ENCODE results near the gene SCFD2. TPM values are rescaled to one million over a fixed set of nuclear protein-coding genes. Genes with fewer than 3 reads are reported as not detected.

The SCFD2 gene
- total and polyA plus RNA-seq, 5 donors from 2014 or later, result 15.0 to 23.9 (median 16.3) TPM

DNA sequence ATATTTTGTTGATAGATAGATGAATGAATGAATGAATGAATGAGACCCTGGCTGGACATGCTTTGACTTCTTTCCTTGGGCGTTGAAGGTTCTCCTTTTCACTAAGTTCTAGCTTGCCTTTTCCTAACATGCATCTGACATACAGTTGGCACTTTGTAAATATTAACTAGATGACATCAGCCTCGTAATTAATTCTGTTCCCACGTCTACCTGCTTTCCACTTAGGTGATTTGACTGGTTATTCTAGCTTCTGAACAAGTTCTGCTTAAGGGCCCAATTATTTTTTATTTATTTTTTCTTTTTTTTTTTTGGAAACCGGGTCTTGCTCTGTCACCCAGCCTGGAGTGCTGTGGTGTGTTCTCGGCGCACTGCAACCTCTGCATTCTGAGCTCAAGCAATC lies 517.6 kb downstream of the SCFD2 start:
- H3K27me3 Mint-ChIP-seq, result no peaks in the 10 kb centered on the region
- H3K9me3 ChIP-seq (ENCODE audit: control insufficient read depth in 2 of 2, low read length in 2 of 2), result no peaks in the 10 kb centered on the region
- H3K27ac Mint-ChIP-seq, result no peak overlapping the region
- no peaks in the 10 kb centered on the region for H3K4me1 Mint-ChIP-seq
- H3K27me3 ChIP-seq (ENCODE audit: control insufficient read depth, insufficient read depth, low read length), result no peaks in the 10 kb centered on the region
- no peak overlapping the region for H3K4me3 ChIP-seq (ENCODE audit: low read depth, low read length)
- DNase-seq (no peak), ATAC-seq (ENCODE audit: low read depth in 2 of 2) (no peak)
- H3K27ac ChIP-seq (ENCODE audit: insufficient read depth, low read length, poor library complexity, severe bottlenecking), result no peak overlapping the region
- H3K4me1 ChIP-seq (ENCODE audit: control insufficient read depth, insufficient read depth, low read length, poor library complexity, severe bottlenecking), result no peaks in the 10 kb centered on the region
- no peaks in the 10 kb centered on the region for H3K36me3 Mint-ChIP-seq
- no peaks in the 10 kb centered on the region for H3K9me3 Mint-ChIP-seq
- no peak overlapping the region for H3K4me3 Mint-ChIP-seq
- no peaks in the 10 kb centered on the region for H3K36me3 ChIP-seq (ENCODE audit: control insufficient read depth, insufficient read depth, low read length)

DNA sequence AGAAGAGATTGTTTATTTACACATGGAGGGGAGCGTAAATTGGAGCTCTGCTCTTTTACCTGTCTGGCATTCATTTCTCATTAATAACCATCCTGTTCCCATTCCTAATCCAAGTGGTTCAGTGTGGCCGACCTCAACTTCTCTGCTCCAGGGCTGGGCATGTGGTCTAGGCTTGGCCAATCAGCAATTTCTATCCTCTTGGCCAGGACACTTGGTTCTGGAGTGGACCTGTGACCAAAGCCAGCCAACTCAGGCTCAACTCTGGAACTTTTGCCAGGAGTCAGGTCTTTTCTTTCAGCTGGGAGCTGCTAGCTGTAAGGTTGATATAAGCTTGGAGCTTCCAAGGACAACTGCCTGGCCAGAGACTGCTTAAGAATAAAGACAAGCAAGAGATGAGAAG lies 519.4 kb downstream of the SCFD2 start:
- Mint-ChIP-seq H3K4me1 (no peaks in the 10 kb centered on the region), H3K27me3 (no peaks in the 10 kb centered on the region)
- ATAC-seq (ENCODE audit: low read depth in 2 of 2), result no peak

GRCh38 chr4:52844596-52844995 lies 521.3 kb downstream of the SCFD2 start:
- no peak overlapping the region for H3K4me3 ChIP-seq (ENCODE audit: low read depth, low read length)
- H3K4me1 Mint-ChIP-seq, result no peaks in the 10 kb centered on the region
- H3K4me1 ChIP-seq (ENCODE audit: control insufficient read depth, insufficient read depth, low read length, poor library complexity, severe bottlenecking), result no peaks in the 10 kb centered on the region
- H3K27me3 ChIP-seq (ENCODE audit: control insufficient read depth, insufficient read depth, low read length), result no peaks in the 10 kb centered on the region
- no peak overlapping the region for H3K27ac ChIP-seq (ENCODE audit: insufficient read depth, low read length, poor library complexity, severe bottlenecking)
- DNase-seq, result no peak
- H3K9me3 Mint-ChIP-seq, result no peaks in the 10 kb centered on the region
- H3K9me3 ChIP-seq (ENCODE audit: control insufficient read depth in 2 of 2, low read length in 2 of 2), result no peaks in the 10 kb centered on the region
- no peaks in the 10 kb centered on the region for H3K27me3 Mint-ChIP-seq
- no peak overlapping the region for H3K4me3 Mint-ChIP-seq
- no peaks in the 10 kb centered on the region for H3K36me3 Mint-ChIP-seq
- ATAC-seq (ENCODE audit: low read depth in 2 of 2), result no peak
- no peak overlapping the region for H3K27ac Mint-ChIP-seq
- H3K36me3 ChIP-seq (ENCODE audit: control insufficient read depth, insufficient read depth, low read length), result no peaks in the 10 kb centered on the region

More for the DNA sequence above, 519.4 kb downstream of the SCFD2 start:
- no peaks in the 10 kb centered on the region for H3K9me3 Mint-ChIP-seq
- no peak for DNase-seq
- Histone ChIP-seq H3K4me1 (ENCODE audit: control insufficient read depth, insufficient read depth, low read length, poor library complexity, severe bottlenecking) (no peaks in the 10 kb centered on the region), H3K4me3 (ENCODE audit: low read depth, low read length) (no peak overlapping the region), H3K9me3 (ENCODE audit: control insufficient read depth in 2 of 2, low read length in 2 of 2) (no peaks in the 10 kb centered on the region), H3K27me3 (ENCODE audit: control insufficient read depth, insufficient read depth, low read length) (no peaks in the 10 kb centered on the region), H3K36me3 (ENCODE audit: control insufficient read depth, insufficient read depth, low read length) (no peaks in the 10 kb centered on the region), H3K27ac (ENCODE audit: insufficient read depth, low read length, poor library complexity, severe bottlenecking) (no peak overlapping the region)
- H3K36me3 Mint-ChIP-seq, result no peaks in the 10 kb centered on the region
- H3K27ac Mint-ChIP-seq, result no peak overlapping the region
- no peak overlapping the region for H3K4me3 Mint-ChIP-seq

- Mint-ChIP-seq H3K36me3 (no peaks in the 10 kb centered on the region), H3K4me1 (no peaks in the 10 kb centered on the region), H3K4me3 (no peak overlapping the region), H3K9me3 (no peaks in the 10 kb centered on the region), H3K27me3 (no peaks in the 10 kb centered on the region), H3K27ac (no peak overlapping the region)
- H3K27ac ChIP-seq (ENCODE audit: insufficient read depth, low read length, poor library complexity, severe bottlenecking), result no peak overlapping the region
- no peaks in the 10 kb centered on the region for H3K9me3 ChIP-seq (ENCODE audit: control insufficient read depth in 2 of 2, low read length in 2 of 2)
- H3K4me3 ChIP-seq (ENCODE audit: low read depth, low read length), result no peak overlapping the region
- no peak for ATAC-seq (ENCODE audit: low read depth in 2 of 2)
- no peaks in the 10 kb centered on the region for H3K4me1 ChIP-seq (ENCODE audit: control insufficient read depth, insufficient read depth, low read length, poor library complexity, severe bottlenecking)
- no peaks in the 10 kb centered on the region for H3K36me3 ChIP-seq (ENCODE audit: control insufficient read depth, insufficient read depth, low read length)
- H3K27me3 ChIP-seq (ENCODE audit: control insufficient read depth, insufficient read depth, low read length), result no peaks in the 10 kb centered on the region
- no peak for DNase-seq
These were observed 521.9 kb downstream of the SCFD2 start for GRCh38 chr4:52843958-52844357.

DNA sequence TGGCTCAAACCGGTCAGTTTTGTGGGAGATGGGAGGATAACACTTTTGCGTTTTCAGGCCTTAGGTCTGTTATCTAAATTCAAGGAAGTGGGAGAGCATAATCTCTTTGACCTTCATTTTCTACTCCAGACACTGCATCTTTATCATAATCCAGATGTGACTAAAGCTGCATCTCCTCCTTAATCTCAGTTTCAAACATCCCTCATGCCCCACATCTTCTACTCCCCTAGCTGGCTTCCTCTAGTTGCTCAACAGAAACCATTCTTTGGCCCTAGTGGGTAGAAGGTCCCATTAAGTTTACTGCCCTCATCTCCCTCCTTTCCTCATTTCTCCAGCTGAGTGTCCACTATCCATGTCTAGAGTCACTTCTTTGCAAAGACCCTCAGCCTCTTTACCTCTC lies 522.5 kb downstream of the SCFD2 start:
- no peak overlapping the region for H3K27ac Mint-ChIP-seq
- H3K36me3 ChIP-seq (ENCODE audit: control insufficient read depth, insufficient read depth, low read length), result no peaks in the 10 kb centered on the region

GRCh38 chr4:52842792-52843191 lies 523.1 kb downstream of the SCFD2 start:
- no peak overlapping the region for H3K27ac Mint-ChIP-seq
- H3K4me3 ChIP-seq (ENCODE audit: low read depth, low read length), result no peak overlapping the region
- H3K27me3 Mint-ChIP-seq, result no peaks in the 10 kb centered on the region
- no peaks in the 10 kb centered on the region for H3K36me3 ChIP-seq (ENCODE audit: control insufficient read depth, insufficient read depth, low read length)
- no peak overlapping the region for H3K27ac ChIP-seq (ENCODE audit: insufficient read depth, low read length, poor library complexity, severe bottlenecking)
- H3K4me1 Mint-ChIP-seq, result no peaks in the 10 kb centered on the region
- no peaks in the 10 kb centered on the region for H3K4me1 ChIP-seq (ENCODE audit: control insufficient read depth, insufficient read depth, low read length, poor library complexity, severe bottlenecking)
- ATAC-seq (ENCODE audit: low read depth in 2 of 2) (no peak), DNase-seq (no peak)
- no peaks in the 10 kb centered on the region for H3K27me3 ChIP-seq (ENCODE audit: control insufficient read depth, insufficient read depth, low read length)
- H3K4me3 Mint-ChIP-seq, result no peak overlapping the region
- no peaks in the 10 kb centered on the region for H3K36me3 Mint-ChIP-seq
- no peaks in the 10 kb centered on the region for H3K9me3 Mint-ChIP-seq
- no peaks in the 10 kb centered on the region for H3K9me3 ChIP-seq (ENCODE audit: control insufficient read depth in 2 of 2, low read length in 2 of 2)

More for the DNA sequence above, 522.5 kb downstream of the SCFD2 start:
- ATAC-seq (ENCODE audit: low read depth in 2 of 2), result no peak
- H3K27me3 Mint-ChIP-seq, result no peaks in the 10 kb centered on the region
- no peaks in the 10 kb centered on the region for H3K9me3 Mint-ChIP-seq
- Histone ChIP-seq H3K9me3 (ENCODE audit: control insufficient read depth in 2 of 2, low read length in 2 of 2) (no peaks in the 10 kb centered on the region), H3K27me3 (ENCODE audit: control insufficient read depth, insufficient read depth, low read length) (no peaks in the 10 kb centered on the region), H3K4me1 (ENCODE audit: control insufficient read depth, insufficient read depth, low read length, poor library complexity, severe bottlenecking) (no peaks in the 10 kb centered on the region), H3K27ac (ENCODE audit: insufficient read depth, low read length, poor library complexity, severe bottlenecking) (no peak overlapping the region), H3K4me3 (ENCODE audit: low read depth, low read length) (no peak overlapping the region)
- H3K36me3 Mint-ChIP-seq, result no peaks in the 10 kb centered on the region
- no peak overlapping the region for H3K4me3 Mint-ChIP-seq
- DNase-seq, result no peak
- H3K4me1 Mint-ChIP-seq, result no peaks in the 10 kb centered on the region

GRCh38 chr4:52841682-52842456 lies 524.0 kb downstream of the SCFD2 start:
- no peak for DNase-seq
- no peak overlapping the region for H3K4me3 ChIP-seq (ENCODE audit: low read depth, low read length)
- H3K9me3 Mint-ChIP-seq, result no peaks in the 10 kb centered on the region
- no peaks in the 10 kb centered on the region for H3K4me1 Mint-ChIP-seq
- no peak overlapping the region for H3K27ac ChIP-seq (ENCODE audit: insufficient read depth, low read length, poor library complexity, severe bottlenecking)
- no peaks in the 10 kb centered on the region for H3K27me3 Mint-ChIP-seq
- no peaks in the 10 kb centered on the region for H3K9me3 ChIP-seq (ENCODE audit: control insufficient read depth in 2 of 2, low read length in 2 of 2)
- H3K4me1 ChIP-seq (ENCODE audit: control insufficient read depth, insufficient read depth, low read length, poor library complexity, severe bottlenecking), result no peaks in the 10 kb centered on the region
- ATAC-seq (ENCODE audit: low read depth in 2 of 2), result no peak
- no peak overlapping the region for H3K4me3 Mint-ChIP-seq
- H3K27ac Mint-ChIP-seq, result no peak overlapping the region
- H3K36me3 ChIP-seq (ENCODE audit: control insufficient read depth, insufficient read depth, low read length), result no peaks in the 10 kb centered on the region
- no peaks in the 10 kb centered on the region for H3K27me3 ChIP-seq (ENCODE audit: control insufficient read depth, insufficient read depth, low read length)
- H3K36me3 Mint-ChIP-seq, result no peaks in the 10 kb centered on the region

Data from CD4-positive, CD25-positive, alpha-beta regulatory T cell (primary cell).